Measurements from ENCODE around the gene EFHC1. TPM values are rescaled to one million over a fixed set of nuclear protein-coding genes. Genes with fewer than 3 reads are reported as not detected.

Gene EFHC1
- total RNA-seq, 1 experiment from 2014 or later, result 12.4 TPM

DNA sequence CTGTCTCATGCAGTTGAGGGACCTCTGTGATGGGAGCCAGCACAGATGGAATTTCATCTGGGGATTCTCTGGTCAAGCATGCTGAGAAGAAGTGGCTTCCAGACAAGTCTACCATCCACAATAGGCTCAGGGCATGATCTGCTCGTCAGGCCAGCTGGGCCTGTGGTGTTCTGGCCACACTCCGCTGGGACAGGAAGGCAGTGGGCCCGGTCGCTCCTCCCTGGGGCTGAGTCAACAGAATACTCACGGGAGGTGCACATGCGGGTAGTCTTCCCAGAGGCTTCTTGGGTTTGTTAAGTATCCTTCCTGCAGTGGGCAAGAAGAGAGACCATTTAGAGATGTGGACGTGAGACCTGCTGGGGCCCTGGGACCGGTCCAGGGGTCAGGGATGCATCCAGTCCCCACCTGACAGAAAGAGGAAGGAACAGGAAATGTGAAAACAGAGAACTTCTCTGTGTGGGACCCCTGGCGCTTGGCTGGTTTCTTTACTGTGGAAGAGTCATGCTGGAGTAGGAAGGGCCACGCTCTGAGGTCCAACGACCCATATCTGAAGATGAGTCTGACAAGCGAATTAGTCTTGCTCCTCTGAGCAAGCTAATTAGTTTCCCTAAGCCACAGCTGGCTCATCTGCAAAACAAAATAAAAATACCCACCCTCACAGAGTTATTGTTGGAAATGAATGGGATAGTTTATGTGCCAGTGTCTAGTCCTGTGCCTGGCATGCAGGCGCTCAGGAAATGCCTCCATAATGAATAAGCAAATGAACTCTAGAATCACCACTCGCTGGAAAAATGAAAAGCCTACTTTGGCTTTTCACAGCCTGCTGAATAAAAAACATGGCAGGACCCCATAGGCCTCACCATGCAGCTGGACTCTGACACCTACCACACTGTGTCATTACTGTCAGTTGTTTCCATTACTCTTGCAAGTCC lies 89.4 kb downstream of the EFHC1 start:
- Histone ChIP-seq H3K4me2 (ENCODE audit: low read length) (no peak overlapping the region), H3K9me3 (ENCODE audit: control insufficient read depth in 1 of 2, insufficient read depth in 1 of 2, low read depth in 1 of 2, low read length in 2 of 2) (no peaks in the 10 kb centered on the region), H3K9ac (ENCODE audit: low read length) (no peak overlapping the region), H3K79me2 (ENCODE audit: insufficient read depth, low read length) (no peaks in the 10 kb centered on the region), H3K4me1 (ENCODE audit: control insufficient read depth in 1 of 2, insufficient read depth in 2 of 2, low read length in 2 of 2) (peaks cover 30 to 60% of the 10 kb centered on the region in 2 experiments), H3K27ac (ENCODE audit: low read depth, low read length) (no peak overlapping the region), H2AFZ (ENCODE audit: low read depth, low read length, poor library complexity, severe bottlenecking) (no peak overlapping the region), H3K36me3 (ENCODE audit: control insufficient read depth in 1 of 2, insufficient read depth in 2 of 2, low read length in 2 of 2) (peaks cover 0 to 7% of the 10 kb centered on the region in 2 experiments; a peak in 1 of 4 replicates), H3K4me3 (replicated peaks in 1 of 2; ENCODE audit: low read depth in 1 of 2, low read length in 2 of 2) (no peak overlapping the region), H3K27me3 (ENCODE audit: insufficient read depth, low read length) (no peaks in the 10 kb centered on the region), H4K20me1 (ENCODE audit: insufficient read depth) (no peaks in the 10 kb centered on the region), H3K9me2 (ENCODE audit: insufficient read depth) (no peaks in the 10 kb centered on the region)
- POLR2A ChIA-PET, result no interaction called here
- DNase-seq (ENCODE audit: low read depth, low spot score) (no peak), ATAC-seq (no peak)
- RAD21 ChIA-PET (ENCODE audit: low non-redundant PET in 1 of 2, low total read pairs in 2 of 2, uncharacterized antibody in 2 of 2, unreplicated experiment in 2 of 2), result no interaction called here
- TF ChIP-seq CBX3 (IDR thresholded peaks at IDR 0.05; ENCODE audit: low read depth) (no peak), ZFX (IDR thresholded peaks at IDR 0.05) (no peak), JUND (IDR thresholded peaks at IDR 0.05) (no peak), CEBPB (IDR thresholded peaks at IDR 0.05; ENCODE audit: low read depth) (no peak), SRF (IDR thresholded peaks at IDR 0.05; ENCODE audit: low read depth) (no peak), POLR2AphosphoS5 (IDR thresholded peaks at IDR 0.05; ENCODE audit: low read depth, low read length) (no peak), POLR2A (IDR thresholded peaks at IDR 0.05; ENCODE audit: borderline replicate concordance, extremely low read depth, insufficient read depth, insufficient read length) (no peak), EZH2phosphoT487 (IDR thresholded peaks at IDR 0.05; ENCODE audit: borderline replicate concordance) (no peak), FOSL1 (IDR thresholded peaks at IDR 0.05; ENCODE audit: low read depth) (no peak), EZH2 (IDR thresholded peaks at IDR 0.05) (no peak)
- TF ChIP-seq, protein P1, sequence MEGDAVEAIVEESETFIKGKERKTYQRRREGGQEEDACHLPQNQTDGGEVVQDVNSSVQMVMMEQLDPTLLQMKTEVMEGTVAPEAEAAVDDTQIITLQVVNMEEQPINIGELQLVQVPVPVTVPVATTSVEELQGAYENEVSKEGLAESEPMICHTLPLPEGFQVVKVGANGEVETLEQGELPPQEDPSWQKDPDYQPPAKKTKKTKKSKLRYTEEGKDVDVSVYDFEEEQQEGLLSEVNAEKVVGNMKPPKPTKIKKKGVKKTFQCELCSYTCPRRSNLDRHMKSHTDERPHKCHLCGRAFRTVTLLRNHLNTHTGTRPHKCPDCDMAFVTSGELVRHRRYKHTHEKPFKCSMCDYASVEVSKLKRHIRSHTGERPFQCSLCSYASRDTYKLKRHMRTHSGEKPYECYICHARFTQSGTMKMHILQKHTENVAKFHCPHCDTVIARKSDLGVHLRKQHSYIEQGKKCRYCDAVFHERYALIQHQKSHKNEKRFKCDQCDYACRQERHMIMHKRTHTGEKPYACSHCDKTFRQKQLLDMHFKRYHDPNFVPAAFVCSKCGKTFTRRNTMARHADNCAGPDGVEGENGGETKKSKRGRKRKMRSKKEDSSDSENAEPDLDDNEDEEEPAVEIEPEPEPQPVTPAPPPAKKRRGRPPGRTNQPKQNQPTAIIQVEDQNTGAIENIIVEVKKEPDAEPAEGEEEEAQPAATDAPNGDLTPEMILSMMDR (IDR thresholded peaks at IDR 0.05 in 2 of 3, conservative IDR thresholded peaks at IDR 0.05 in 1 of 3; ENCODE audit: borderline replicate concordance in 1 of 3, insufficient read depth in 1 of 3, low read depth in 2 of 3, low read length in 2 of 3), result no peak
- TF ChIP-seq, protein P2, sequence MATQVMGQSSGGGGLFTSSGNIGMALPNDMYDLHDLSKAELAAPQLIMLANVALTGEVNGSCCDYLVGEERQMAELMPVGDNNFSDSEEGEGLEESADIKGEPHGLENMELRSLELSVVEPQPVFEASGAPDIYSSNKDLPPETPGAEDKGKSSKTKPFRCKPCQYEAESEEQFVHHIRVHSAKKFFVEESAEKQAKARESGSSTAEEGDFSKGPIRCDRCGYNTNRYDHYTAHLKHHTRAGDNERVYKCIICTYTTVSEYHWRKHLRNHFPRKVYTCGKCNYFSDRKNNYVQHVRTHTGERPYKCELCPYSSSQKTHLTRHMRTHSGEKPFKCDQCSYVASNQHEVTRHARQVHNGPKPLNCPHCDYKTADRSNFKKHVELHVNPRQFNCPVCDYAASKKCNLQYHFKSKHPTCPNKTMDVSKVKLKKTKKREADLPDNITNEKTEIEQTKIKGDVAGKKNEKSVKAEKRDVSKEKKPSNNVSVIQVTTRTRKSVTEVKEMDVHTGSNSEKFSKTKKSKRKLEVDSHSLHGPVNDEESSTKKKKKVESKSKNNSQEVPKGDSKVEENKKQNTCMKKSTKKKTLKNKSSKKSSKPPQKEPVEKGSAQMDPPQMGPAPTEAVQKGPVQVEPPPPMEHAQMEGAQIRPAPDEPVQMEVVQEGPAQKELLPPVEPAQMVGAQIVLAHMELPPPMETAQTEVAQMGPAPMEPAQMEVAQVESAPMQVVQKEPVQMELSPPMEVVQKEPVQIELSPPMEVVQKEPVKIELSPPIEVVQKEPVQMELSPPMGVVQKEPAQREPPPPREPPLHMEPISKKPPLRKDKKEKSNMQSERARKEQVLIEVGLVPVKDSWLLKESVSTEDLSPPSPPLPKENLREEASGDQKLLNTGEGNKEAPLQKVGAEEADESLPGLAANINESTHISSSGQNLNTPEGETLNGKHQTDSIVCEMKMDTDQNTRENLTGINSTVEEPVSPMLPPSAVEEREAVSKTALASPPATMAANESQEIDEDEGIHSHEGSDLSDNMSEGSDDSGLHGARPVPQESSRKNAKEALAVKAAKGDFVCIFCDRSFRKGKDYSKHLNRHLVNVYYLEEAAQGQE (IDR thresholded peaks at IDR 0.05; ENCODE audit: low read depth), result no peak
- CTCF ChIA-PET, result no interaction called here
- intact Hi-C loops (cut with micrococcal nuclease), result loop anchor here (10.0 kb wide), 1 partner anchor 225 kb away; the partner anchor contains the start of gene MCM3
- no TSS peak for BruUV-seq (replicated peaks)

Data from HCT116 (cell line).